Esophagus (tissue), 2 donors: ENCODE data around the gene SORCS1. TPM values are rescaled to one million over a fixed set of nuclear protein-coding genes. Genes with fewer than 3 reads are reported as not detected.

Source experiments
- H3K27ac ChIP-seq, 2 donors: one replicate each; pipeline ENCODE4 v1.5.1; 2013; ENCODE audit warnings: low read depth in 2 of 2, mild to moderate bottlenecking in 2 of 2, inconsistent platforms in 1 of 2, low read length in 1 of 2, moderate library complexity in 1 of 2
- H3K27me3 ChIP-seq, 2 donors: one replicate each; pipeline ENCODE4 v1.6.1; 2013; ENCODE audit warnings: low read length in 2 of 2, control low read depth in 1 of 2, mild to moderate bottlenecking in 1 of 2; ENCODE audit not compliant: insufficient read depth in 2 of 2, control insufficient read depth in 1 of 2
- H3K36me3 ChIP-seq, 2 donors: one replicate each; pipeline ENCODE4 v1.6.1; 2013; ENCODE audit warnings: low read length in 1 of 2; ENCODE audit not compliant: control insufficient read depth in 2 of 2, insufficient read depth in 2 of 2
- H3K4me1 ChIP-seq, 2 donors: one replicate each; pipeline ENCODE4 v1.6.1; 2013; ENCODE audit warnings: low read length in 1 of 2; ENCODE audit not compliant: control insufficient read depth in 2 of 2, insufficient read depth in 2 of 2
- H3K4me3 ChIP-seq, 2 donors: one replicate each; pipeline ENCODE4 v1.5.1; 2013; ENCODE audit warnings: low read length in 2 of 2, mild to moderate bottlenecking in 2 of 2, low read depth in 1 of 2, moderate library complexity in 1 of 2
- H3K9me3 ChIP-seq, 2 donors: one replicate each; pipeline ENCODE4 v1.6.1; 2013; ENCODE audit warnings: mild to moderate bottlenecking in 2 of 2, low read depth in 1 of 2, low read length in 1 of 2, moderate library complexity in 1 of 2; ENCODE audit not compliant: control insufficient read depth in 2 of 2, insufficient read depth in 1 of 2
- WGBS, 2 donors: extraction: QIAGEN DNeasy Blood & Tissue Kit; methylation state at CpG; one replicate each; pipeline ENCODE4 v1.1.7; 2013; 5-methylcytosine and 5-hydroxymethylcytosine counted together
- polyA plus RNA-seq, 2 donors: library from polyadenylated mRNA; stranded (reverse); fragments of 200-250 nt; gene quantifications; one replicate each; pipeline ENCODE4 v1.2.3, GENCODE V29; 2013
- donor health status: healthy with polysubstance abuse.
- donor health status: Bipolar disorder and iron deficiency.

SORCS1 gene
- polyA plus RNA-seq, 2 donors = 0.10 to 0.34 TPM

- H3K4me1 ChIP-seq = no peaks in the 10 kb centered on the region
- no peaks in the 10 kb centered on the region for H3K36me3 ChIP-seq
- no peak overlapping the region for H3K27ac ChIP-seq
- WGBS, 2 donors = 74 to 89% methylated on average over 1 of the region's 1 CpG
- H3K4me3 ChIP-seq = no peak overlapping the region
- H3K27me3 ChIP-seq = no peaks in the 10 kb centered on the region
- no peaks in the 10 kb centered on the region for H3K9me3 ChIP-seq
These were observed 364.7 kb downstream of the SORCS1 start for GRCh38 chr10:106799776-106800175.

- H3K27me3 ChIP-seq = no peaks in the 10 kb centered on the region
- H3K4me3 ChIP-seq = no peak overlapping the region
- H3K9me3 ChIP-seq = no peaks in the 10 kb centered on the region
- no peaks in the 10 kb centered on the region for H3K36me3 ChIP-seq
- no peaks in the 10 kb centered on the region for H3K4me1 ChIP-seq
- 21% methylated on average over 4 of the region's 4 CpGs for WGBS, 2 donors
- H3K27ac ChIP-seq = no peak overlapping the region
These were observed 368.9 kb downstream of the SORCS1 start for GRCh38 chr10:106795619-106796018.

- WGBS, 2 donors = 42 to 52% methylated on average over 1 of the region's 1 CpG
- Histone ChIP-seq H3K4me1 (no peaks in the 10 kb centered on the region), H3K36me3 (no peaks in the 10 kb centered on the region)
These were observed 370.9 kb downstream of the SORCS1 start for GRCh38 chr10:106793617-106794016.

GRCh38 chr10:106789623-106790022, 374.9 kb downstream of the SORCS1 start:
- no peak overlapping the region for H3K4me3 ChIP-seq
- H3K9me3 ChIP-seq = no peaks in the 10 kb centered on the region
- 69 to 71% methylated on average over 2 of the region's 2 CpGs for WGBS, 2 donors
- H3K27ac ChIP-seq = no peak overlapping the region
- H3K27me3 ChIP-seq = no peaks in the 10 kb centered on the region
- no peaks in the 10 kb centered on the region for H3K4me1 ChIP-seq
- H3K36me3 ChIP-seq = no peaks in the 10 kb centered on the region

More at GRCh38 chr10:106793617-106794016, 370.9 kb downstream of the SORCS1 start:
- H3K9me3 ChIP-seq = no peaks in the 10 kb centered on the region
- no peak overlapping the region for H3K4me3 ChIP-seq
- no peak overlapping the region for H3K27ac ChIP-seq
- no peaks in the 10 kb centered on the region for H3K27me3 ChIP-seq

- H3K9me3 ChIP-seq = no peaks in the 10 kb centered on the region
- H3K36me3 ChIP-seq = no peaks in the 10 kb centered on the region
- no peaks in the 10 kb centered on the region for H3K4me1 ChIP-seq
- no peaks in the 10 kb centered on the region for H3K27me3 ChIP-seq
- WGBS, 2 donors = 84 to 89% methylated on average over 3 of the region's 3 CpGs
- no peak overlapping the region for H3K4me3 ChIP-seq
- no peak overlapping the region for H3K27ac ChIP-seq
These were observed 375.5 kb downstream of the SORCS1 start for GRCh38 chr10:106788982-106789381.

GRCh38 chr10:106785528-106785927, 379.0 kb downstream of the SORCS1 start:
- no peak overlapping the region for H3K27ac ChIP-seq
- no peaks in the 10 kb centered on the region for H3K4me1 ChIP-seq
- H3K9me3 ChIP-seq = no peaks in the 10 kb centered on the region
- 49 to 56% methylated on average over 3 of the region's 3 CpGs for whole genome bisulfite sequencing, 2 donors
- H3K36me3 ChIP-seq = no peaks in the 10 kb centered on the region
- H3K27me3 ChIP-seq = no peaks in the 10 kb centered on the region
- H3K4me3 ChIP-seq = no peak overlapping the region

- H3K27me3 ChIP-seq = no peaks in the 10 kb centered on the region
- H3K27ac ChIP-seq = no peak overlapping the region
- H3K4me3 ChIP-seq = no peak overlapping the region
- H3K9me3 ChIP-seq = no peaks in the 10 kb centered on the region
- WGBS, 2 donors = 23 to 53% methylated on average over 3 of the region's 3 CpGs
- no peaks in the 10 kb centered on the region for H3K4me1 ChIP-seq
- no peaks in the 10 kb centered on the region for H3K36me3 ChIP-seq
These were observed 383.9 kb downstream of the SORCS1 start for GRCh38 chr10:106780632-106781031.

GRCh38 chr10:106777841-106778240, 386.7 kb downstream of the SORCS1 start:
- Histone ChIP-seq H3K9me3 (no peaks in the 10 kb centered on the region), H3K27me3 (no peaks in the 10 kb centered on the region), H3K36me3 (no peaks in the 10 kb centered on the region), H3K4me1 (no peaks in the 10 kb centered on the region), H3K27ac (no peak overlapping the region), H3K4me3 (no peak overlapping the region)
- WGBS, 2 donors = 27 to 28% methylated on average over 1 of the region's 1 CpG

- H3K27me3 ChIP-seq = no peaks in the 10 kb centered on the region
- H3K36me3 ChIP-seq = no peaks in the 10 kb centered on the region
- no peak overlapping the region for H3K27ac ChIP-seq
- H3K4me3 ChIP-seq = no peak overlapping the region
- no peaks in the 10 kb centered on the region for H3K9me3 ChIP-seq
- WGBS, 2 donors = 46 to 62% methylated on average over 4 of the region's 4 CpGs
- H3K4me1 ChIP-seq = no peaks in the 10 kb centered on the region
These were observed 389.4 kb downstream of the SORCS1 start for GRCh38 chr10:106775127-106775526.

GRCh38 chr10:106772957-106773356, 391.5 kb downstream of the SORCS1 start:
- Histone ChIP-seq H3K9me3 (no peaks in the 10 kb centered on the region), H3K27ac (no peak overlapping the region), H3K4me1 (no peaks in the 10 kb centered on the region), H3K4me3 (no peak overlapping the region), H3K27me3 (no peaks in the 10 kb centered on the region), H3K36me3 (no peaks in the 10 kb centered on the region)
- WGBS, 2 donors = 53 to 56% methylated on average over 2 of the region's 2 CpGs
